HG03097 (cell line): ENCODE measurements around the gene CYYR1.

Experiments
- ATAC-seq: cut with Tn5 transposase; IDR thresholded peaks from one replicate; pipeline ENCODE4 v1.9.1; 2021; ENCODE audit not compliant: unreplicated experiment, low FRiP score

The CYYR1 gene

GRCh38 chr21:26572702-26573381, at the start of gene CYYR1:
Gene CYYR1, minus strand, starts transcription at chr21:26573286. Its CDS starts 346 bp downstream, at chr21:26572940.
- no peak for ATAC-seq

GRCh38 chr21:26617176-26617575, 44.1 kb upstream of the CYYR1 start:
- no peak for ATAC-seq

- ATAC-seq, result no peak
Observed at GRCh38 chr21:26614251-26614650, 41.2 kb upstream of the CYYR1 start.

- ATAC-seq, result no peak
Observed at GRCh38 chr21:26599261-26599660, 26.2 kb upstream of the CYYR1 start.

GRCh38 chr21:26597981-26598380, 24.9 kb upstream of the CYYR1 start:
- ATAC-seq, result no peak

- no peak for ATAC-seq
Observed at GRCh38 chr21:26597031-26597430, 23.9 kb upstream of the CYYR1 start.

GRCh38 chr21:26595971-26596370, 22.9 kb upstream of the CYYR1 start:
- ATAC-seq, result no peak

GRCh38 chr21:26593800-26594199, 20.7 kb upstream of the CYYR1 start:
- no peak for ATAC-seq

- no peak for ATAC-seq
Observed at GRCh38 chr21:26591543-26591942, 18.5 kb upstream of the CYYR1 start.

GRCh38 chr21:26588446-26588845, 15.4 kb upstream of the CYYR1 start:
- ATAC-seq, result no peak

GRCh38 chr21:26587736-26588201, 14.7 kb upstream of the CYYR1 start:
- ATAC-seq, result no peak

GRCh38 chr21:26583769-26584168, 10.7 kb upstream of the CYYR1 start:
- ATAC-seq, result no peak

GRCh38 chr21:26581818-26582217, 8.7 kb upstream of the CYYR1 start:
- no peak for ATAC-seq

- no peak for ATAC-seq
Observed at GRCh38 chr21:26572076-26572701, 897 bp downstream of the CYYR1 start.

- ATAC-seq, result no peak
Observed at GRCh38 chr21:26570203-26570602, 2.9 kb downstream of the CYYR1 start.

GRCh38 chr21:26565546-26565945, 7.5 kb downstream of the CYYR1 start:
- no peak for ATAC-seq

- ATAC-seq, result no peak
Observed at GRCh38 chr21:26565111-26565510, 8.0 kb downstream of the CYYR1 start.

- ATAC-seq, result no peak
Observed at GRCh38 chr21:26563856-26564503, 9.1 kb downstream of the CYYR1 start.

GRCh38 chr21:26560612-26561011, 12.5 kb downstream of the CYYR1 start:
- ATAC-seq, result no peak

- ATAC-seq, result no peak
Observed at GRCh38 chr21:26559099-26559498, 14.0 kb downstream of the CYYR1 start.

- no peak for ATAC-seq
Observed at GRCh38 chr21:26557106-26557505, 16.0 kb downstream of the CYYR1 start.
